Panc1 (cell line): ENCODE measurements around the gene TMEM129. TPM values are rescaled to one million over a fixed set of nuclear protein-coding genes. Genes with fewer than 3 reads are reported as not detected.

Experiments
- ATAC-seq: fragments of 200-7000 bp; cut with Tn5 transposase; 2 replicates; pipeline ENCODE4 v1.9.1; 2020; ENCODE audit warnings: mild to moderate bottlenecking, moderate library complexity
- BruUV-seq: library from RNA; stranded (reverse); fragments of 400-500 nt; replicated peaks from 2 replicates; lab custom pipeline; 2021; lab: Mats Ljungman, UMichigan
- CTCF ChIA-PET: fragments of 300-600 bp; sonication (Branson Sonifier 250); formaldehyde crosslinking; loops from one replicate; lab custom pipeline; 2022; ENCODE audit warnings: antibody characterized with exemption; lab: Charles Lee
- POLR2A ChIA-PET: fragments of 300-600 bp; sonication (Branson Sonifier 250); formaldehyde crosslinking; loops from one replicate; lab custom pipeline; 2022; ENCODE audit warnings: antibody characterized with exemption; lab: Charles Lee
- DNase-seq: peaks from one replicate; pipeline ENCODE4 v3.0.0-alpha.2; 2010; ENCODE audit warnings: low read depth, low spot score
- H3K27ac ChIP-seq: 2 replicates; pipeline ENCODE4 v1.5.1; 2011; ENCODE audit warnings: mild to moderate bottlenecking, low read length, inconsistent platforms
- H3K27me3 ChIP-seq: fragments of 200-500 bp; sonication (Bioruptor generic); 2 replicates; pipeline ENCODE4 v1.6.0; 2014; ENCODE audit warnings: low read length, inconsistent platforms; ENCODE audit not compliant: control insufficient read depth, insufficient read depth
- H3K36me3 ChIP-seq: fragments of 200-500 bp; sonication (Bioruptor generic); 2 replicates; pipeline ENCODE4 v1.5.1; 2014; ENCODE audit warnings: inconsistent platforms, mild to moderate bottlenecking, low read length, moderate library complexity; ENCODE audit not compliant: control insufficient read depth, insufficient read depth
- H3K4me1 ChIP-seq: 2 replicates; pipeline ENCODE4 v1.5.1; 2011; ENCODE audit warnings: inconsistent platforms, mild to moderate bottlenecking, low read length, moderate library complexity; ENCODE audit not compliant: control insufficient read depth, insufficient read depth
- H3K4me3 ChIP-seq, 2 experiments: 2 replicates each; pipeline ENCODE4 v1.5.1; 2011 to 2012; ENCODE audit warnings: low read depth in 2 of 2, low read length in 2 of 2, mild to moderate bottlenecking in 2 of 2, inconsistent platforms in 1 of 2, moderate library complexity in 1 of 2
- H3K9me3 ChIP-seq: fragments of 200-500 bp; sonication (Bioruptor generic); 2 replicates; pipeline ENCODE4 v1.5.1; 2014; ENCODE audit warnings: low read depth, mild to moderate bottlenecking, inconsistent platforms, low read length, moderate library complexity; ENCODE audit not compliant: control insufficient read depth, insufficient read depth
- POLR2AphosphoS5 ChIP-seq: IDR thresholded peaks from 2 replicates; pipeline ENCODE4 v1.6.1; 2012; ENCODE audit warnings: mild to moderate bottlenecking, low read depth, low read length, moderate library complexity
- SIN3A ChIP-seq: IDR thresholded peaks from 2 replicates; pipeline ENCODE4 v1.6.1; 2012; ENCODE audit warnings: low read depth, mild to moderate bottlenecking, low read length, moderate library complexity, borderline replicate concordance; ENCODE audit not compliant: insufficient read depth
- TCF7L2 ChIP-seq: IDR thresholded peaks from 2 replicates; pipeline ENCODE4 v1.6.1; 2011; ENCODE audit warnings: mild to moderate bottlenecking, low read depth, low read length, inconsistent platforms
- in situ Hi-C: cut with HindIII; loops from 2 replicates; pipeline ENCODE4 v1.10.0; 2016; ENCODE audit warnings: low sequenced_read_pairs, low pct_unique_long_range_greater_than_20kb
- intact Hi-C: fragments of 100-400 bp; cut with micrococcal nuclease; formaldehyde crosslinking; loops from one replicate; pipeline ENCODE4 v1.10.0; 2022; ENCODE audit not compliant: unreplicated experiment
- total RNA-seq: library from RNA; stranded (reverse); gene quantifications from one replicate; pipeline ENCODE4 v1.2.1, GENCODE V29; 2021; ENCODE audit not compliant: unreplicated experiment
- TF ChIP-seq, protein P1 (sequence below): fragments of 450-650 bp; IDR thresholded peaks from 2 replicates; pipeline ENCODE4 v1.5.1; 2017; ENCODE audit warnings: mild to moderate bottlenecking
- TF ChIP-seq, protein P2 (sequence below), 2 experiments: IDR thresholded peaks; 2 replicates each; pipeline ENCODE4 v1.6.1; 2011 to 2012; ENCODE audit warnings: low read depth in 2 of 2, control low read depth in 1 of 2, low read length in 1 of 2, mild to moderate bottlenecking in 1 of 2, moderate library complexity in 1 of 2; ENCODE audit not compliant: insufficient read depth in 1 of 2

TMEM129 gene
- total RNA-seq, 1 experiment from 2014 or later, result 32.6 TPM

DNA sequence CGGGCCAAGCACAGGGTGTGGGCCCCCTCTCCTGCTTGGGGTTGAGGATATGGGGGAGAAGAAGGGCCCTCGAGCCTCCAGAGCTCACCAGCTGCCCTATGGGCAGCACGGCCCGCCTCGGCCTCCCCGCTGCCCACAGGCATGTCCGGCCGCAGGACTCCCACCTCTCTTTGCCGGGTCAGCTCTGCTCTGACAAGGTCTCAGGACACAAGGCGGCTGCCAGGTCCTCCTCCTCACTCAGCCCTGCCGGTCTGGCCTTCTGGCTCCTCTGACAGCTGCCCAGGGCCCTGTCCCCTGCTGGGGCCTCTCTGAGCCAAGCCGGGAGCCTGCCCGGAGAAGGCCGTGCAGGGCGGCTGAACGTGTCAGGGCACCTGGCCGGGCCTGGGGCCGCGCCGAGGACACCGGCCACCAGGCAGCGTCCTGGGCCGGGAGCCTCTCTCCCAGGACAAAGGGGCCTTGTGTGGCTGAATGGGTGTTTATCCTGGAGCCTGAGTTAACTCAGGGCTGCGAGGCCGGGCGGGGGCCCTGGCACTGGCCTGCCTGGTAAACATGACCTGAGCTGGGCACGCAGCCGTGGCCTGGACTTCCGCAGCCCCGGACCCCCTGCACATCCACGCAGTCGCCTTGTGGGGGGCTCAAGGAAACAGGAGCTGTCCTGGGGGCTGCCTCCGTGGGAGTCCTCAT, 25.9 kb upstream of the TMEM129 start:
- ChIA-PET CTCF (interaction anchor here (0.6 to 1.5 kb wide), 4 partner anchors 17 to 63 kb away, joined by 4 to 13 read pairs (median 6); no protein-coding TSS in a partner anchor), POLR2A (no interaction called here)
- in situ Hi-C loops (no loop called here), intact Hi-C loops (no loop called here)
- Histone ChIP-seq H3K27ac (peak overlapping the region; percentile 34; the same call in 1 of the 2 replicates), H3K4me3 (no peak overlapping the region), H3K9me3 (no peaks in the 10 kb centered on the region), H3K4me1 (peaks cover 3% of the 10 kb centered on the region; the same call in 1 of the 2 replicates), H3K36me3 (no peaks in the 10 kb centered on the region), H3K27me3 (no peaks in the 10 kb centered on the region)
- TF ChIP-seq, protein P1, sequence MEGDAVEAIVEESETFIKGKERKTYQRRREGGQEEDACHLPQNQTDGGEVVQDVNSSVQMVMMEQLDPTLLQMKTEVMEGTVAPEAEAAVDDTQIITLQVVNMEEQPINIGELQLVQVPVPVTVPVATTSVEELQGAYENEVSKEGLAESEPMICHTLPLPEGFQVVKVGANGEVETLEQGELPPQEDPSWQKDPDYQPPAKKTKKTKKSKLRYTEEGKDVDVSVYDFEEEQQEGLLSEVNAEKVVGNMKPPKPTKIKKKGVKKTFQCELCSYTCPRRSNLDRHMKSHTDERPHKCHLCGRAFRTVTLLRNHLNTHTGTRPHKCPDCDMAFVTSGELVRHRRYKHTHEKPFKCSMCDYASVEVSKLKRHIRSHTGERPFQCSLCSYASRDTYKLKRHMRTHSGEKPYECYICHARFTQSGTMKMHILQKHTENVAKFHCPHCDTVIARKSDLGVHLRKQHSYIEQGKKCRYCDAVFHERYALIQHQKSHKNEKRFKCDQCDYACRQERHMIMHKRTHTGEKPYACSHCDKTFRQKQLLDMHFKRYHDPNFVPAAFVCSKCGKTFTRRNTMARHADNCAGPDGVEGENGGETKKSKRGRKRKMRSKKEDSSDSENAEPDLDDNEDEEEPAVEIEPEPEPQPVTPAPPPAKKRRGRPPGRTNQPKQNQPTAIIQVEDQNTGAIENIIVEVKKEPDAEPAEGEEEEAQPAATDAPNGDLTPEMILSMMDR, result no peak
- TF ChIP-seq SIN3A (no peak), TCF7L2 (no peak), POLR2AphosphoS5 (no peak)
- TF ChIP-seq, protein P2, sequence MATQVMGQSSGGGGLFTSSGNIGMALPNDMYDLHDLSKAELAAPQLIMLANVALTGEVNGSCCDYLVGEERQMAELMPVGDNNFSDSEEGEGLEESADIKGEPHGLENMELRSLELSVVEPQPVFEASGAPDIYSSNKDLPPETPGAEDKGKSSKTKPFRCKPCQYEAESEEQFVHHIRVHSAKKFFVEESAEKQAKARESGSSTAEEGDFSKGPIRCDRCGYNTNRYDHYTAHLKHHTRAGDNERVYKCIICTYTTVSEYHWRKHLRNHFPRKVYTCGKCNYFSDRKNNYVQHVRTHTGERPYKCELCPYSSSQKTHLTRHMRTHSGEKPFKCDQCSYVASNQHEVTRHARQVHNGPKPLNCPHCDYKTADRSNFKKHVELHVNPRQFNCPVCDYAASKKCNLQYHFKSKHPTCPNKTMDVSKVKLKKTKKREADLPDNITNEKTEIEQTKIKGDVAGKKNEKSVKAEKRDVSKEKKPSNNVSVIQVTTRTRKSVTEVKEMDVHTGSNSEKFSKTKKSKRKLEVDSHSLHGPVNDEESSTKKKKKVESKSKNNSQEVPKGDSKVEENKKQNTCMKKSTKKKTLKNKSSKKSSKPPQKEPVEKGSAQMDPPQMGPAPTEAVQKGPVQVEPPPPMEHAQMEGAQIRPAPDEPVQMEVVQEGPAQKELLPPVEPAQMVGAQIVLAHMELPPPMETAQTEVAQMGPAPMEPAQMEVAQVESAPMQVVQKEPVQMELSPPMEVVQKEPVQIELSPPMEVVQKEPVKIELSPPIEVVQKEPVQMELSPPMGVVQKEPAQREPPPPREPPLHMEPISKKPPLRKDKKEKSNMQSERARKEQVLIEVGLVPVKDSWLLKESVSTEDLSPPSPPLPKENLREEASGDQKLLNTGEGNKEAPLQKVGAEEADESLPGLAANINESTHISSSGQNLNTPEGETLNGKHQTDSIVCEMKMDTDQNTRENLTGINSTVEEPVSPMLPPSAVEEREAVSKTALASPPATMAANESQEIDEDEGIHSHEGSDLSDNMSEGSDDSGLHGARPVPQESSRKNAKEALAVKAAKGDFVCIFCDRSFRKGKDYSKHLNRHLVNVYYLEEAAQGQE (IDR thresholded peaks at IDR 0.05; ENCODE audit: insufficient read depth in 1 of 2, low read depth in 2 of 2, low read length in 1 of 2), result no peak
- DNase-seq (no peak), ATAC-seq (peak; percentile 51)
- no TSS peak for BruUV-seq

DNA sequence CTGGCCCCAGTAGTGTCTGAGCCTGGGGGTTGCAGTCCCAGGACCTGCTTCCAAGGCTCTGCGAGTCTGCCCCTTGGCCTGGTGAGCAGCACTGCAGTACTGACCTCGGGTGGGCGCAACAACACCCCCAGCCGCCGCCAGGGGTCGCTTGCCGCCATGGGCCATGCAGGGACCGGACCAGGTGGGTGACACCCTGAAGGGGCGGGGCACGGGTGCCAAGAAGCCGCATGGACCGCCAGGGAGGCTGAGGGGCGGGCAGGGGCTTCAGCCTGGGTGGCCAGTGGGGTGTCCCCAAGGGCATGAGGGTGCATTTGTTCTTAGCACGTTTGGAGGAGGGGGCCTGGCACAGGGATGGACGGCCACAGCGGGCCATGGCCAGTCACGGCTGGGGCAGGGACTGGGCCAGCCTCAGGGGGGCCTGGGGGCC, 25.2 kb upstream of the TMEM129 start:
- ATAC-seq, result peak; percentile 82
- no peaks in the 10 kb centered on the region for H3K9me3 ChIP-seq
- BruUV-seq, result no TSS peak
- peaks cover 3% of the 10 kb centered on the region; the same call in 1 of the 2 replicates for H3K4me1 ChIP-seq
- no peak overlapping the region for H3K4me3 ChIP-seq
- no peaks in the 10 kb centered on the region for H3K36me3 ChIP-seq
- TF ChIP-seq, protein P2 (IDR thresholded peaks at IDR 0.05; ENCODE audit: insufficient read depth in 1 of 2, low read depth in 2 of 2, low read length in 1 of 2), result no peak
- TF ChIP-seq, protein P1, result no peak
- TF ChIP-seq TCF7L2 (no peak), SIN3A (no peak), POLR2AphosphoS5 (no peak)
- ChIA-PET POLR2A (no interaction called here), CTCF (interaction anchor here (0.6 to 1.4 kb wide), 2 partner anchors 16 to 64 kb away, joined by 5 to 13 read pairs; no protein-coding TSS in a partner anchor)
- peak overlapping the region; percentile 34; the same call in 1 of the 2 replicates for H3K27ac ChIP-seq
- H3K27me3 ChIP-seq, result no peaks in the 10 kb centered on the region
- in situ Hi-C loops (no loop called here), intact Hi-C loops (no loop called here)
- DNase-seq, result no peak
